ENCODE data around the gene UBAC2. TPM values are rescaled to one million over a fixed set of nuclear protein-coding genes. Genes with fewer than 3 reads are reported as not detected.

The UBAC2 gene
- total and polyA plus RNA-seq, 2 experiments from 2014 or later = 78.2 to 83.1 TPM

- WGBS (ENCODE audit: low lambda C conversion rate, missing lambda C conversion rate) = 95% methylated on average over 8 of the region's 8 CpGs
Measured at GRCh38 chr13:99347911-99348451, 147.3 kb downstream of the UBAC2 start.

GRCh38 chr13:99350191-99350590 is 149.5 kb downstream of the UBAC2 start:
- Histone ChIP-seq H3K9me3 (ENCODE audit: low read depth) (no peaks in the 10 kb centered on the region), H3K27ac (no peak overlapping the region), H3K79me2 (no peaks in the 10 kb centered on the region), H3K4me2 (no peak overlapping the region), H3K4me3 (no peak overlapping the region), H3K36me3 (replicated peaks; ENCODE audit: insufficient read depth, low read depth) (no peaks in the 10 kb centered on the region), H4K20me1 (ENCODE audit: insufficient read depth, poor library complexity, severe bottlenecking) (no peaks in the 10 kb centered on the region), H2AFZ (no peak overlapping the region), H3K4me1 (ENCODE audit: insufficient read depth) (no peaks in the 10 kb centered on the region), H3K9me2 (replicated peaks; ENCODE audit: insufficient read depth) (no peaks in the 10 kb centered on the region), H3K27me3 (no peaks in the 10 kb centered on the region)
- no peak for DNase-seq (ENCODE audit: low spot score)
- WGBS (ENCODE audit: low lambda C conversion rate, missing lambda C conversion rate) = 95% methylated on average over 2 of the region's 2 CpGs
- TF ChIP-seq EZH2phosphoT487 (IDR thresholded peaks at IDR 0.05; ENCODE audit: low read depth, severe bottlenecking, unreplicated experiment) (no peak), CTCF (IDR thresholded peaks at IDR 0.05; ENCODE audit: poor library complexity) (no peak), EZH2 (IDR thresholded peaks at IDR 0.05; ENCODE audit: borderline replicate concordance) (no peak)

More at GRCh38 chr13:99347911-99348451, 147.3 kb downstream of the UBAC2 start:
- Histone ChIP-seq H4K20me1 (ENCODE audit: insufficient read depth, poor library complexity, severe bottlenecking) (no peaks in the 10 kb centered on the region), H2AFZ (no peak overlapping the region), H3K36me3 (replicated peaks; ENCODE audit: insufficient read depth, low read depth) (no peaks in the 10 kb centered on the region), H3K27me3 (no peaks in the 10 kb centered on the region), H3K27ac (no peak overlapping the region), H3K9me3 (ENCODE audit: low read depth) (no peaks in the 10 kb centered on the region), H3K4me3 (no peak overlapping the region), H3K4me1 (ENCODE audit: insufficient read depth) (no peaks in the 10 kb centered on the region), H3K9me2 (replicated peaks; ENCODE audit: insufficient read depth) (no peaks in the 10 kb centered on the region), H3K4me2 (no peak overlapping the region), H3K79me2 (no peaks in the 10 kb centered on the region)
- no peak for TF ChIP-seq CTCF (IDR thresholded peaks at IDR 0.05; ENCODE audit: poor library complexity)
- TF ChIP-seq EZH2phosphoT487 (IDR thresholded peaks at IDR 0.05; ENCODE audit: low read depth, severe bottlenecking, unreplicated experiment) = no peak
- no peak for TF ChIP-seq EZH2 (IDR thresholded peaks at IDR 0.05; ENCODE audit: borderline replicate concordance)
- no peak for DNase-seq (ENCODE audit: low spot score)

- no peaks in the 10 kb centered on the region for H3K36me3 ChIP-seq (replicated peaks; ENCODE audit: insufficient read depth, low read depth)
- DNase-seq (ENCODE audit: low spot score) = no peak
- no peak overlapping the region for H3K4me3 ChIP-seq
- H3K9me3 ChIP-seq (ENCODE audit: low read depth) = no peaks in the 10 kb centered on the region
- H3K4me1 ChIP-seq (ENCODE audit: insufficient read depth) = no peaks in the 10 kb centered on the region
- H4K20me1 ChIP-seq (ENCODE audit: insufficient read depth, poor library complexity, severe bottlenecking) = no peaks in the 10 kb centered on the region
- TF ChIP-seq EZH2phosphoT487 (IDR thresholded peaks at IDR 0.05; ENCODE audit: low read depth, severe bottlenecking, unreplicated experiment) = no peak
- no peak for TF ChIP-seq CTCF (IDR thresholded peaks at IDR 0.05; ENCODE audit: poor library complexity)
- no peak for TF ChIP-seq EZH2 (IDR thresholded peaks at IDR 0.05; ENCODE audit: borderline replicate concordance)
- H2AFZ ChIP-seq = no peak overlapping the region
- 97% methylated on average over 4 of the region's 4 CpGs for WGBS (ENCODE audit: low lambda C conversion rate, missing lambda C conversion rate)
- no peak overlapping the region for H3K4me2 ChIP-seq
- H3K27ac ChIP-seq = no peak overlapping the region
- H3K79me2 ChIP-seq = no peaks in the 10 kb centered on the region
- H3K9me2 ChIP-seq (replicated peaks; ENCODE audit: insufficient read depth) = no peaks in the 10 kb centered on the region
- no peaks in the 10 kb centered on the region for H3K27me3 ChIP-seq
Measured at GRCh38 chr13:99351772-99352171, 151.1 kb downstream of the UBAC2 start.

All from hepatocyte (in vitro differentiated cells).